Fibroblast of lung (primary cell): Measurements from ENCODE around the gene TRAF7.

Experiments used
- EZH2 ChIP-seq: IDR thresholded peaks from 2 replicates; pipeline ENCODE4 v1.5.1; 2012; ENCODE audit warnings: low read length, control low read depth, mild to moderate bottlenecking; ENCODE audit errors: missing control alignments
- TF ChIP-seq, protein P1 (sequence below), 2 donors: IDR thresholded peaks in 1 of 2; conservative IDR thresholded peaks in 1 of 2; 1 replicate in 1 of 2; 2 replicates in 1 of 2; pipeline ENCODE4 v1.5.1; 2011 to 2012; ENCODE audit warnings: low read length in 2 of 2, control low read depth in 1 of 2, inconsistent platforms in 1 of 2, low read depth in 1 of 2, mild to moderate bottlenecking in 1 of 2

DNA sequence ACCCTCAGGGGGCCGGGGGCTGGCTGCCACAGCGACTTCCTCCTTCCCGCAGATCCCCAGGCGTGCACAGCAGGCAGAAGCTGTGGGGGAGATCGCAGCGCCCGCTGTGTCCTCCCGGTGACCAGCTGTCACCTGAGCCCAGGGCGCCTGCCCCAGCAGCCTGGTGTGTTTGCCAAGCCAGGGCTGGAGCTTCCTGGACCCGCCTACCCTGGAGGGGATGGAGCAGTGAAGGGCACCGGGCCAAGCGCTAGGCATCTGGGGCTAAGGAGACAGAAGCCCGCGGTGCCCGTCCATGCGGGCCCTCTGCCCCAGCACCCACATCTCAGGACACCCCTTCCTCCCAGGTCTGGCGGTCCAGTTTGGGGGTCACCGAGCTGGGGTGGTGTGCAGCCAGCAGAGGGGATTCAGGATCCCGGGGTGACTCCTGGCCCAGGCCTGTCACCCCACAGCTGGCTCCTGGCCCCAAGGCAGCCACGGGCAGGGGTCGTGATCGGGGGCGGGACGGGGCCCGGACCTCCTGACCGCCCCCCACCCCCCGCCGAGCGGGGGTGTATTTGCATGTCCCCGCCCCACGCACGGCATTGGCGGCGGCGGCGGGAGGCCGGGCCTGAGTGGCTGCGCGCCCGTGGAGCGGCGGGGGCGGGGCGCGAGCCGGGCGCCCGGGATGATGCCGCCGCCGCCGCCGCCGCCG lies 7.5 kb upstream of the TRAF7 start, which contains the start of gene RAB26:
- TF ChIP-seq, protein P1, sequence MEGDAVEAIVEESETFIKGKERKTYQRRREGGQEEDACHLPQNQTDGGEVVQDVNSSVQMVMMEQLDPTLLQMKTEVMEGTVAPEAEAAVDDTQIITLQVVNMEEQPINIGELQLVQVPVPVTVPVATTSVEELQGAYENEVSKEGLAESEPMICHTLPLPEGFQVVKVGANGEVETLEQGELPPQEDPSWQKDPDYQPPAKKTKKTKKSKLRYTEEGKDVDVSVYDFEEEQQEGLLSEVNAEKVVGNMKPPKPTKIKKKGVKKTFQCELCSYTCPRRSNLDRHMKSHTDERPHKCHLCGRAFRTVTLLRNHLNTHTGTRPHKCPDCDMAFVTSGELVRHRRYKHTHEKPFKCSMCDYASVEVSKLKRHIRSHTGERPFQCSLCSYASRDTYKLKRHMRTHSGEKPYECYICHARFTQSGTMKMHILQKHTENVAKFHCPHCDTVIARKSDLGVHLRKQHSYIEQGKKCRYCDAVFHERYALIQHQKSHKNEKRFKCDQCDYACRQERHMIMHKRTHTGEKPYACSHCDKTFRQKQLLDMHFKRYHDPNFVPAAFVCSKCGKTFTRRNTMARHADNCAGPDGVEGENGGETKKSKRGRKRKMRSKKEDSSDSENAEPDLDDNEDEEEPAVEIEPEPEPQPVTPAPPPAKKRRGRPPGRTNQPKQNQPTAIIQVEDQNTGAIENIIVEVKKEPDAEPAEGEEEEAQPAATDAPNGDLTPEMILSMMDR (conservative IDR thresholded peaks at IDR 0.05 in 1 of 2, IDR thresholded peaks at IDR 0.05 in 1 of 2; ENCODE audit: low read depth in 1 of 2, low read length in 2 of 2), result no peak
- TF ChIP-seq EZH2, result no peak
